ENCODE results near the gene AMH.

Gene AMH

DNA sequence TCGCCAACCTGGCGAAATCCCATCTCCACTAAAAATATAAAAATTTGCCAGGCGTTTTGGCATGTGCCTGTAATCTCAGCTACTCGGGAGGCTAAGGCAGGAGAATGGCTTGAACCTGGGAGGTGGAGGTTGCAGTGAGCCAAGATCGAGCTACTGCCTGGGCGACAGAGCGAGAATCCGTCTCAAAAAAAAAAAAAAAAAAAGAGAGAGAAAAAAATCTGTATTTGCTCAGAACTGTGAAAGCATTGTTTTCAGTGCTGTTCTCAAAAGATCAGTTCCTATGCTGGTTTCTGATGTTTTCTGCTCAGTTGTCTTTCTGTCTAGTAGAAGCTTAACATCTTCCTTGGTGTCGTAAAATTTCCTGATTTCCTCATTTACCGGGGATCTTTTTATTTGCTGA, 9.9 kb upstream of the AMH start:
- TF ChIP-seq SIN3A (IDR thresholded peaks at IDR 0.05; ENCODE audit: borderline replicate concordance, insufficient read depth, low read length) (no peak), TAF1 (IDR thresholded peaks at IDR 0.05; ENCODE audit: borderline replicate concordance, insufficient read depth, low read length) (no peak), FOXP2 (optimal IDR thresholded peaks at IDR 0.05; ENCODE audit: borderline replicate concordance, extremely low read depth, extremely low read length, insufficient read depth) (no peak), POLR2AphosphoS5 (IDR thresholded peaks at IDR 0.05; ENCODE audit: low read depth, low read length) (no peak)
- TF ChIP-seq, protein P1, sequence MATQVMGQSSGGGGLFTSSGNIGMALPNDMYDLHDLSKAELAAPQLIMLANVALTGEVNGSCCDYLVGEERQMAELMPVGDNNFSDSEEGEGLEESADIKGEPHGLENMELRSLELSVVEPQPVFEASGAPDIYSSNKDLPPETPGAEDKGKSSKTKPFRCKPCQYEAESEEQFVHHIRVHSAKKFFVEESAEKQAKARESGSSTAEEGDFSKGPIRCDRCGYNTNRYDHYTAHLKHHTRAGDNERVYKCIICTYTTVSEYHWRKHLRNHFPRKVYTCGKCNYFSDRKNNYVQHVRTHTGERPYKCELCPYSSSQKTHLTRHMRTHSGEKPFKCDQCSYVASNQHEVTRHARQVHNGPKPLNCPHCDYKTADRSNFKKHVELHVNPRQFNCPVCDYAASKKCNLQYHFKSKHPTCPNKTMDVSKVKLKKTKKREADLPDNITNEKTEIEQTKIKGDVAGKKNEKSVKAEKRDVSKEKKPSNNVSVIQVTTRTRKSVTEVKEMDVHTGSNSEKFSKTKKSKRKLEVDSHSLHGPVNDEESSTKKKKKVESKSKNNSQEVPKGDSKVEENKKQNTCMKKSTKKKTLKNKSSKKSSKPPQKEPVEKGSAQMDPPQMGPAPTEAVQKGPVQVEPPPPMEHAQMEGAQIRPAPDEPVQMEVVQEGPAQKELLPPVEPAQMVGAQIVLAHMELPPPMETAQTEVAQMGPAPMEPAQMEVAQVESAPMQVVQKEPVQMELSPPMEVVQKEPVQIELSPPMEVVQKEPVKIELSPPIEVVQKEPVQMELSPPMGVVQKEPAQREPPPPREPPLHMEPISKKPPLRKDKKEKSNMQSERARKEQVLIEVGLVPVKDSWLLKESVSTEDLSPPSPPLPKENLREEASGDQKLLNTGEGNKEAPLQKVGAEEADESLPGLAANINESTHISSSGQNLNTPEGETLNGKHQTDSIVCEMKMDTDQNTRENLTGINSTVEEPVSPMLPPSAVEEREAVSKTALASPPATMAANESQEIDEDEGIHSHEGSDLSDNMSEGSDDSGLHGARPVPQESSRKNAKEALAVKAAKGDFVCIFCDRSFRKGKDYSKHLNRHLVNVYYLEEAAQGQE (IDR thresholded peaks at IDR 0.05; ENCODE audit: insufficient read depth in 1 of 2, low read depth in 2 of 2, low read length in 2 of 2): no peak

DNA sequence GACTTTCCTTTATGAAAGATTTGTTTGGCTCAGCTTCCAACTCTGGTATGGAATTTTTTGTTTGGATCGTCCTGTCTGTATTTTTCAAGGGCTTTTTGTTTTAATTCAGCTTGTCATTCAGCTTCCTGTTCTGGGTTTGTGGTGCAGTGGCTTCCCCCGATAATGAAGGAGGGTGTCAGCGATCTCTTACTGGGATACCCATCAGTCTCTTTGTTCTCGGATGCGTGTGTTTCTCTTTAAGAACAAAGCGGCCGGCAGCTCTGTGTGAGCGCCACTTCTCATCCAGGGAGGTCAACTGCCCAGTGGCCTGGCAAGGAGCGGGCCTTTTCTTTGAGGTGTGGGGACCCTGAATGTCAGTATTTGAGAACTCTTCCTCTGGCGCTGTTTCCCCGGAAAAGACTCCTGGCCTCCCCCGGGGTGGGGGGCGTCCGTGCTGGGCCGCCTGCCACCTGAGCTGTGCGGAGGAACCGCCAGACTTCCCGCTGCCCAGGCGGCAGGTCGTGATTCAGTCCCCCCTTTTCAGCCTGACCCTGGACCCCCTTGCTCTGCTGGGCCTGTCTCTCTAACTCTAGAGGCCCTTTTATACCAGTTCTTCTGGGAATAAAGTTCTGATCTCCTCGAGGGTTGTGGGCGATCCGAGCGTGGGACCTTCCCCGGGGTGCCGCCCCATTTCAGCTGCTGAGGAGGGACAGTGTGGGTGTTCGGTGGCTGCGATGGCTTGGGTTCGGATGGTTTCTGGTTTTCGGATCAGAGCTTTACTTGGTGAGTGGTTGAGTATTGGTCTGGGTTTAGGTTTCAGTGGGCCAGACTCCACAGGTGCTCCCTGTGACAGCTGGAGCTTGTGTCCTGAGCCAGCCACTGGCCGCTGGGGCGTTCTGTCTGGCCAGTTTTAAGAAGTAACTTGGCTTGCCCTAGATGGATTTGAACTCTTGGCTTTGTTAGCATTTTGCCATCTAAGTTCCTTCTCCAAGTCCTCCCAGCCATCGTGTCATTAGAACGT, 9.1 kb upstream of the AMH start:
- TF ChIP-seq FOXP2 (optimal IDR thresholded peaks at IDR 0.05; ENCODE audit: borderline replicate concordance, extremely low read depth, extremely low read length, insufficient read depth) (no peak), TAF1 (IDR thresholded peaks at IDR 0.05; ENCODE audit: borderline replicate concordance, insufficient read depth, low read length) (no peak), SIN3A (IDR thresholded peaks at IDR 0.05; ENCODE audit: borderline replicate concordance, insufficient read depth, low read length) (no peak), POLR2AphosphoS5 (IDR thresholded peaks at IDR 0.05; ENCODE audit: low read depth, low read length) (no peak)
- TF ChIP-seq, protein P1 (IDR thresholded peaks at IDR 0.05; ENCODE audit: insufficient read depth in 1 of 2, low read depth in 2 of 2, low read length in 2 of 2): no peak

DNA sequence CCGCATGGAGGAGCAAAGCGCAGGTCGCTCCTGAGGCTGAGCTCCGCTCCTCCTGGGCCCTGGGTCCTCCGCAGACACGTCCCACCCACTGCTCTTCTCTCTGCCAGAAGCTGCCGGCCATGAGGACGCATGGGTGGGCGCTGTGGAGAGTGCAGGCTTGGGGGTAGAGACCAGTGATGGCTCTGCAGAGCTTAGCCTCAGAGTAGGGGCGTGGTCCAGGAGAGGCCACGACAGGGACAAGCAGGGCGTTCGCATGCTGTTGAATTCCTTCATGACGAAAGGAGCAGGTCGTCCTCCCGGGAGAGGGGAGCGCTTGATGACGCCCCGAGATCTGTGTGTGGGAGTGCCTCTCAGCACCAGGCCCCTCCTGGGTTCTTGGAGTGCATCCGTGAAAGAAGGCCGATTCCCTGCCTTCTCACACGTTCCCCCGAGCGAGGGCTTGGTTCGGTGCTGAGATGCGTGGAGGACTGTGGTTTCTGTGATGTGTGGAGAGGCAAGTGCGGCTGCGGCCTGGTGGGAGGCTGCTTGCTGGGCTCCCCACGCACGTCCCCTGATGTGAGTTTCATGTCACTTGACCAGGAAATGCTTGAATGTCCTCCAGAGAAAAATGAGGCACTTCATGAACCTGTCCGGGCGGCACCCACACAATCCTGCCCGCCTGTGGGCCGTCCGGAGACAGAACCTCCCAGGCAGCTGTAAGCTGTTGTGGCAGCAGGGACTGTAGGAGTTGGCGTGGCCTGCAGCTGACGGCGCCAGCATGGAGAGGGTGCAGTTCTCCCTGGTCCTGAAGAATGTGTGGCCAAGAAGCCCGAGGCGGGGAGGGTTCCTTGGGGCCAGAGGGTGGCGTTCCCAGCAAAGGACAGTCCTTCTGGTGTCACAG, 8.0 kb upstream of the AMH start:
- TF ChIP-seq, protein P1 (IDR thresholded peaks at IDR 0.05; ENCODE audit: insufficient read depth in 1 of 2, low read depth in 2 of 2, low read length in 2 of 2): no peak
- TF ChIP-seq FOXP2 (optimal IDR thresholded peaks at IDR 0.05; ENCODE audit: borderline replicate concordance, extremely low read depth, extremely low read length, insufficient read depth) (no peak), POLR2AphosphoS5 (IDR thresholded peaks at IDR 0.05; ENCODE audit: low read depth, low read length) (no peak), SIN3A (IDR thresholded peaks at IDR 0.05; ENCODE audit: borderline replicate concordance, insufficient read depth, low read length) (no peak), TAF1 (IDR thresholded peaks at IDR 0.05; ENCODE audit: borderline replicate concordance, insufficient read depth, low read length) (no peak)

DNA sequence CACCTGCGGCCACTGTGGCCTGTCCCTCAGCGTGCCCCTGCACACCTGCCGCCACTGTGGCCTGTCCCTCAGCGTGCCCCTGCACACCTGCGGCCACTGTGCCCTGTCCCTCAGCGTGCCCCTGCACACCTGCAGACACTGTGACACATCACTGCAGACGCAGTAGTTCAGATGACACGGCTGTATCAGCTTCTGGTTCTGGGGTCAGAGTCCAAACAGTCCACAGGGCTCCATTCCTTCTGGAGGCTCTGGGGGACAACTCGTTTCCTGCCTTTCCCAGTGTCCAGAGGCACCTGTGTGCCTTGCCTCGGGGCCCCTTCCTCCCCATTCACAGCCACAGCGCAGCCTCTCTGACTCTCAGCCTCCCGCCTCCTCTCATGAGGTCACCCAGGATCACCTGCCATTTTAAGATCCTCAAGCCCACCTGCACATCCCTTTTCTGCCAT, 7.0 kb upstream of the AMH start:
- TF ChIP-seq SIN3A (IDR thresholded peaks at IDR 0.05; ENCODE audit: borderline replicate concordance, insufficient read depth, low read length) (no peak), TAF1 (IDR thresholded peaks at IDR 0.05; ENCODE audit: borderline replicate concordance, insufficient read depth, low read length) (no peak), POLR2AphosphoS5 (IDR thresholded peaks at IDR 0.05; ENCODE audit: low read depth, low read length) (no peak), FOXP2 (optimal IDR thresholded peaks at IDR 0.05; ENCODE audit: borderline replicate concordance, extremely low read depth, extremely low read length, insufficient read depth) (no peak)
- TF ChIP-seq, protein P1 (IDR thresholded peaks at IDR 0.05; ENCODE audit: insufficient read depth in 1 of 2, low read depth in 2 of 2, low read length in 2 of 2): no peak
